Adrenal gland (tissue), 12 donors: ENCODE results near the gene SLC26A2. TPM values are rescaled to one million over a fixed set of nuclear protein-coding genes. Genes with fewer than 3 reads are reported as not detected.

Experiments used
- DNase-seq, 7 donors: peaks; one replicate each; pipeline ENCODE4 v3.0.0-alpha.2; 2019 to 2020
- H3K27ac ChIP-seq, 5 donors: fragments of 200-600 bp; sonication (generic) in 4 of 5; 1 replicate in 3 of 5; 2 replicates in 2 of 5; pipeline versions ENCODE4 v1.5.1 to v1.8.0; 2016 to 2020; ENCODE audit warnings: mild to moderate bottlenecking in 1 of 5
- H3K27me3 ChIP-seq: fragments of 200-600 bp; 2 replicates; pipeline ENCODE4 v1.8.0; 2021
- H3K36me3 ChIP-seq, 2 donors: fragments of 200-600 bp; replicated peaks in 1 of 2; 1 replicate in 1 of 2; 2 replicates in 1 of 2; pipeline versions ENCODE4 v1.5.1 to v1.8.0; 2018 to 2022
- H3K4me1 ChIP-seq, 2 donors: fragments of 200-600 bp; replicated peaks in 1 of 2; 1 replicate in 1 of 2; 2 replicates in 1 of 2; pipeline versions ENCODE4 v1.5.1 to v1.8.0; 2018 to 2021
- H3K4me3 ChIP-seq, 4 donors: fragments of 200-600 bp; sonication (generic) in 3 of 4; one replicate each; pipeline ENCODE4 v1.5.1; 2016 to 2018
- H3K9me3 ChIP-seq, 3 donors: fragments of 200-600 bp; sonication (generic) in 1 of 3; replicated peaks in 1 of 3; 1 replicate in 2 of 3; 2 replicates in 1 of 3; pipeline versions ENCODE4 v1.5.1 to v1.8.0; 2016 to 2021
- POLR2A ChIP-seq, 2 donors: fragments of 450-650 bp; IDR thresholded peaks; one replicate each; pipeline ENCODE4 v1.6.1; 2017; ENCODE audit warnings: antibody characterized with exemption in 2 of 2, mild to moderate bottlenecking in 2 of 2, moderate library complexity in 1 of 2
- WGBS, 4 donors: extraction: QIAGEN DNeasy Blood & Tissue Kit in 2 of 4; methylation state at CpG; one replicate each; pipeline versions ENCODE4 v1.1.5 to v1.1.7; 2013 to 2017; 5-methylcytosine and 5-hydroxymethylcytosine counted together
- intact Hi-C, 2 donors: fragments of 100-400 bp; cut with DNase I; formaldehyde crosslinking; loops; one replicate each; pipeline versions ENCODE4 v1.14.1 to v1.15.0; 2022 to 2023
- polyA plus RNA-seq, 3 donors: library from polyadenylated mRNA; stranded (reverse); fragments of 200-250 nt in 2 of 3; fragments of 350-450 nt in 1 of 3; fragmentation: Illumina TruSeq in 1 of 3; extraction: RNeasy Lipid Tissue Mini Kit (QIAGEN cat#74804) in 1 of 3; gene quantifications; one replicate each; pipeline ENCODE4 v1.2.3, GENCODE V29; 2013 to 2014
- total RNA-seq, 9 donors: library from RNA; depleted of rRNA in 4 of 9; stranded (reverse); fragments of >200 nt in 4 of 9; fragments of 120-200 nt in 1 of 9; fragmentation: NEBNext Ultra II Directional in 1 of 9; extraction: Animal tissue kit (Norgen Biotek cat#: 25700) in 1 of 9; gene quantifications; one replicate each; pipeline versions ENCODE4 v1.1.0 to v1.2.4, GENCODE V29; 2013 to 2023
- TF ChIP-seq, protein P1 (sequence below), 6 experiments: fragments of 450-650 bp in 4 of 6; fragments of 200-600 bp in 2 of 6; sonication (generic) in 1 of 6; IDR thresholded peaks; 1 replicate in 5 of 6; 2 replicates in 1 of 6; pipeline versions ENCODE4 v1.5.1 to v1.8.0; 2016 to 2021; ENCODE audit warnings: antibody characterized with exemption in 6 of 6, mild to moderate bottlenecking in 2 of 6, moderate library complexity in 1 of 6
- donor health status: healthy with polysubstance abuse.
- donor health status: Bipolar disorder and iron deficiency.
- donor health status: DM: yes; HTN: yes; CAD: no.
- donor health status: DM: no; HTN: no; CAD: no.
- donor health status: DM: no; HTN: no; CAD: no.
- donor health status: DM: yes; HTN: yes; CAD: no.

The SLC26A2 gene
- total and polyA plus RNA-seq, 12 donors = 7.2 to 228 (median 49.0) TPM

DNA sequence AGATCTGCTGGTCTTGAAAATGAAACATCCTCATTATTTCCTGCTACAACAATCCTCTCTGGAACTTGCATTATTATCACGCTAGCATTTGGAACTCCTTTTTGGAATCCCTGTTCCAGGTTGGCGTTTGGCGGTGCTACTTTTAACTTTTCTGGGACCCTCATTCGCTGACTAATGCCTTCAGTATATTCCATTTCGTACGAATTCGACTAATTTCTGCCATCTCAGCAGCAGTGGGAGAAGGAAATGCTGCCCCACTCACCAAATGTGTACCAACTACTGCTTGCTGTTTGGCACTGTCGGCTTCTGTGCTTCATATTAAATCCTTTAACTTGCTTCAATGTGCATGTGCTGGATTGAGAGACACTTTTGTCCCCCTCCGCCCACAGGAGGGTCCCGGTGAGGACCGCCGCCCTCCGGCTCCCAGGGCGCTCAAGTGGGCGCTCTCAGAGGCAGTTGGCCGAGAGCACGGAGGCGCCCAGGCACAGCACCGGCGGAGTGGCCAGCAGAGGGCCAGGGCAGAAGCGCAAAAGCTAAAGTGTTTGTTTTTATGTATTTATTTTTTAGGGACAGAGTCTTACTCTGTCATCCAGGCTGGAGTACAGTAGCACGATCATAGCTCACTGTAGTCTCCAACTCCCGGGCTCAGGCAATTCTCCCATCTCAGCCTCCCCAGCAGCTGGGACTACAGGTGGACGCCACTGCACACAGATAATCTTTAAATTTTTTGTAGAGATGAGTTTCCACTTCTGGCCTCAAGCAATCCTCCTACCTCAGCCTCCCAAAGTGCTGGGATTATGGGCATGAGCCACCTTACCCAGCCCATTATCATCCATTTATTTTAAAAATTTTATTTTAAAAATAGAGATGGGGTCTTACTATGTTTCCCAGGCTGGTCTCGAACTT is 27.9 kb upstream of the SLC26A2 start:
- H3K36me3 ChIP-seq = no peaks in the 10 kb centered on the region
- H3K4me3 ChIP-seq = peak overlapping the region in 1 of 4 donors; percentile 17
- no peaks in the 10 kb centered on the region for H3K27me3 ChIP-seq
- 72 to 87% (median 80%) methylated on average over 23 to 25 of the region's 25 CpGs for WGBS, 4 donors
- H3K4me1 ChIP-seq = peaks cover 3 to 16% of the 10 kb centered on the region in 2 donors
- DNase-seq = no peak
- H3K27ac ChIP-seq = no peak overlapping the region
- intact Hi-C loops = no loop called here
- TF ChIP-seq, protein P1, sequence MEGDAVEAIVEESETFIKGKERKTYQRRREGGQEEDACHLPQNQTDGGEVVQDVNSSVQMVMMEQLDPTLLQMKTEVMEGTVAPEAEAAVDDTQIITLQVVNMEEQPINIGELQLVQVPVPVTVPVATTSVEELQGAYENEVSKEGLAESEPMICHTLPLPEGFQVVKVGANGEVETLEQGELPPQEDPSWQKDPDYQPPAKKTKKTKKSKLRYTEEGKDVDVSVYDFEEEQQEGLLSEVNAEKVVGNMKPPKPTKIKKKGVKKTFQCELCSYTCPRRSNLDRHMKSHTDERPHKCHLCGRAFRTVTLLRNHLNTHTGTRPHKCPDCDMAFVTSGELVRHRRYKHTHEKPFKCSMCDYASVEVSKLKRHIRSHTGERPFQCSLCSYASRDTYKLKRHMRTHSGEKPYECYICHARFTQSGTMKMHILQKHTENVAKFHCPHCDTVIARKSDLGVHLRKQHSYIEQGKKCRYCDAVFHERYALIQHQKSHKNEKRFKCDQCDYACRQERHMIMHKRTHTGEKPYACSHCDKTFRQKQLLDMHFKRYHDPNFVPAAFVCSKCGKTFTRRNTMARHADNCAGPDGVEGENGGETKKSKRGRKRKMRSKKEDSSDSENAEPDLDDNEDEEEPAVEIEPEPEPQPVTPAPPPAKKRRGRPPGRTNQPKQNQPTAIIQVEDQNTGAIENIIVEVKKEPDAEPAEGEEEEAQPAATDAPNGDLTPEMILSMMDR (IDR thresholded peaks at IDR 0.05) = peak in 4 of 6 experiments; percentile 9 to 39 (median 28)
- TF ChIP-seq POLR2A (IDR thresholded peaks at IDR 0.05) = no peak
- no peaks in the 10 kb centered on the region for H3K9me3 ChIP-seq

DNA sequence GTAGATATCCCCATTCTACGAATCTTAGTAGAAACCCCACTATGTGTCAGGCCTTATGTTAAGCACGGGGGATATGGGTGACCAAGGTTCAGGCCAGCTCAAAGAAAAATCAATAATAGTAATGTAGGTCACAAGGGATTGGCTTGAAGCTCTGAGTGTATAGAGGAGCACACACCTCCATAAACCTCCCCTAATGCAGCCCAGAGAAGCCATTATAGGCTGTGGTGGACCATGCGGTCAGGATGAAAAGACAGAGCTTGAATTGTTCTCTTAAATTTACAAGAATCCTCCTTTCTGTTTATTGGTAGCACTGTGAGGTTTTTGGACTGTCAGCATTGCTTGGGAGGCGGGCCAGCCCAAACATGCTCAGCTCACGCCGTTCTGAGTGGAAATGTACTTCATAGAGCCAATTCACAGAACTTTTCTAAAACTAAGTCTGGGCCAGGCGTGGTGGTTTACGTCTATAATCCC is 25.1 kb upstream of the SLC26A2 start:
- intact Hi-C loops = no loop called here
- no peak for DNase-seq
- H3K27ac ChIP-seq = no peak overlapping the region

DNA sequence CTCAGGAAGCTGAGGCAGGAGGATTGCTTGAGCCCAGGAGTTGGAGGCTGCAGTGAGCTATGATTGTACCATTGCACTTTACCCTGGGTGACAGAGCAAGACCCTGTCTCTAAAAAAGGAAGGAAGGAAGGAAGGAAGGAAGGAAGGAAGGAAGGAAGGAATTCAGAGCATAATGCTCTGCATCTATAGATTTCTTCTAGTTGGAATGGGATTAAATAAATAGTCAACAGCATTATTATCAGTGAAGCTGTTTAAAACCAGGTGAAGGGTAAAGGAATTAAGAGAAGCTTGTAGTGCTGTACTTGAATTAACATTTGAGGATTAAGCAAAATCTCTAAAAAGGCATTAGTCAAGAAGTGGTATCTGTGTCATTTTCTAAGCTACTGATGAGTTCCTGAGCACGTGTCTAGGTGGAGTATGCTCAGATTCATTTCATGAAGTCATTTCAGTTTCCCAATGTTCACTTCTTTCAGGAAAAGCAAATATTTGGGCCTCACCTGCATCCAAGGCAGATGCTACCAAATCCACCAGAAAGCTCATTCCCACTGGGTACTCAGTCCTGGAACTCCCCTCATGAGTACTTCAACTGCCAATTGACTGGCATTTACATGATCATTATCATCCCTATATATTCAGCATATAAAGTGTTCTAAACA is 24.4 kb upstream of the SLC26A2 start:
- H3K36me3 ChIP-seq = no peaks in the 10 kb centered on the region
- H3K27ac ChIP-seq = peak overlapping the region in 1 of 5 donors; percentile 96
- TF ChIP-seq, protein P1 (IDR thresholded peaks at IDR 0.05) = no peak
- TF ChIP-seq POLR2A (IDR thresholded peaks at IDR 0.05) = no peak
- H3K4me1 ChIP-seq = peaks cover 12 to 24% of the 10 kb centered on the region in 2 donors
- no peaks in the 10 kb centered on the region for H3K27me3 ChIP-seq
- WGBS, 4 donors = 84 to 100% (median 87%) methylated on average over 1 of the region's 1 CpG
- H3K9me3 ChIP-seq = no peaks in the 10 kb centered on the region
- intact Hi-C loops = no loop called here
- DNase-seq = no peak
- no peak overlapping the region for H3K4me3 ChIP-seq

More for the DNA sequence above, 25.1 kb upstream of the SLC26A2 start:
- no peaks in the 10 kb centered on the region for H3K27me3 ChIP-seq
- peaks cover 18 to 24% of the 10 kb centered on the region in 2 donors for H3K4me1 ChIP-seq
- no peaks in the 10 kb centered on the region for H3K36me3 ChIP-seq
- WGBS, 4 donors = 82 to 88% (median 87%) methylated on average over 8 of the region's 8 CpGs
- TF ChIP-seq POLR2A (IDR thresholded peaks at IDR 0.05) = no peak
- no peak overlapping the region for H3K4me3 ChIP-seq
- H3K9me3 ChIP-seq = no peaks in the 10 kb centered on the region

DNA sequence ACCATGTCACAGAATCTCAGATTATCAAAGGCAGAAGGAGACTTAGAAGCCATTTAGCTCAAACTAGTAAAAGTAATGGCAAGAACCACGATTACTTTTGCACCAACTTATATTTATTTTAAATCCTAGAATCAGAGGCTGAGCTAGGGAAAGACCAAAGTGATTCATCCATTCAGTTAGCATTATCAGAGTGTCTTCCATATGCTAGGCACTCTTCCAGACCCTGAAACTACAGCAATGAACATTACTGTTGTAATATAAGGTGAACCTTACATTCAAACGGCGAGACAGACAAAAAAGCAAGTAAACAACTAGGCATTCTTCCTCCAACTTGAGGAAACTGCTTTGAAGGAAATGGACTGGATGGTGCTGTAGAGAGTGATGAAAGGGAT is 23.9 kb upstream of the SLC26A2 start:
- no peaks in the 10 kb centered on the region for H3K27me3 ChIP-seq
- TF ChIP-seq, protein P1 (IDR thresholded peaks at IDR 0.05) = no peak
- no peak for TF ChIP-seq POLR2A (IDR thresholded peaks at IDR 0.05)
- H3K27ac ChIP-seq = peak overlapping the region in 3 of 5 donors; percentile 4 to 96 (median 93)
- peaks cover 12 to 24% of the 10 kb centered on the region in 2 donors for H3K4me1 ChIP-seq
- H3K4me3 ChIP-seq = no peak overlapping the region
- H3K36me3 ChIP-seq = no peaks in the 10 kb centered on the region
- no peak for DNase-seq
- no peaks in the 10 kb centered on the region for H3K9me3 ChIP-seq
- WGBS, 4 donors = 86 to 89% (median 87%) methylated on average over 3 of the region's 3 CpGs
- intact Hi-C loops = no loop called here
